Measurements from ENCODE around the gene SLC6A3. TPM values are rescaled to one million over a fixed set of nuclear protein-coding genes. Genes with fewer than 3 reads are reported as not detected.
"Not testable (repeated sequence)": the region's sequence is repeated elsewhere in the genome, so short reads cannot be mapped to it uniquely, and the experiment has no call there.

Gene SLC6A3
- total RNA-seq, 4 donors from 2014 or later: 0.16 TPM; not detected in 3

GRCh38 chr5:1460054-1460682, 14.9 kb upstream of the SLC6A3 start:
- Histone ChIP-seq H3K36me3 (peaks cover 28% of the 10 kb centered on the region), H3K27me3 (no peaks in the 10 kb centered on the region), H3K4me1 (no peaks in the 10 kb centered on the region), H3K27ac (no peak overlapping the region), H3K9me3 (peaks cover 13% of the 10 kb centered on the region), H3K4me3 (no peak overlapping the region)
- no peak for DNase-seq (ENCODE audit: low spot score in 2 of 2)
- TF ChIP-seq CTCF (IDR thresholded peaks at IDR 0.05): no peak
- no peak for TF ChIP-seq EP300 (IDR thresholded peaks at IDR 0.05)
- no peak for TF ChIP-seq POLR2AphosphoS5 (IDR thresholded peaks at IDR 0.05)
- TF ChIP-seq POLR2A (IDR thresholded peaks at IDR 0.05): no peak
- 77% methylated on average over 15 of the region's 16 CpGs for WGBS

GRCh38 chr5:1459435-1459834, 14.2 kb upstream of the SLC6A3 start:
- Histone ChIP-seq H3K9me3 (peaks cover 17% of the 10 kb centered on the region), H3K36me3 (peaks cover 28% of the 10 kb centered on the region)
- not testable (repeated sequence) for H3K27me3 ChIP-seq; H3K4me3 ChIP-seq; H3K27ac ChIP-seq; H3K4me1 ChIP-seq; DNase-seq (ENCODE audit: low spot score in 2 of 2)
- 95% methylated on average over 2 of the region's 2 CpGs for WGBS

- not testable (repeated sequence) for H3K4me1 ChIP-seq; H3K27me3 ChIP-seq; H3K36me3 ChIP-seq; DNase-seq (ENCODE audit: low spot score in 2 of 2); H3K4me3 ChIP-seq; H3K27ac ChIP-seq
- peaks cover 24% of the 10 kb centered on the region for H3K9me3 ChIP-seq
- 79% methylated on average over 9 of the region's 20 CpGs for WGBS
Observed at GRCh38 chr5:1456110-1456881, 11.1 kb upstream of the SLC6A3 start.

- Histone ChIP-seq H3K4me3 (no peak overlapping the region), H3K27me3 (no peaks in the 10 kb centered on the region), H3K27ac (no peak overlapping the region), H3K4me1 (no peaks in the 10 kb centered on the region), H3K36me3 (no peaks in the 10 kb centered on the region), H3K9me3 (peaks cover 24% of the 10 kb centered on the region)
- 81% methylated on average over 2 of the region's 2 CpGs for WGBS
- no peak for TF ChIP-seq CTCF (IDR thresholded peaks at IDR 0.05)
- TF ChIP-seq POLR2A (IDR thresholded peaks at IDR 0.05): no peak
- no peak for TF ChIP-seq EP300 (IDR thresholded peaks at IDR 0.05)
- TF ChIP-seq POLR2AphosphoS5 (IDR thresholded peaks at IDR 0.05): no peak
- DNase-seq (ENCODE audit: low spot score in 2 of 2): no peak
Observed at GRCh38 chr5:1453613-1454012, 8.4 kb upstream of the SLC6A3 start.

- H3K9me3 ChIP-seq: peaks cover 5% of the 10 kb centered on the region
- H3K27me3 ChIP-seq: peaks cover 39% of the 10 kb centered on the region
- no peak for TF ChIP-seq EP300 (IDR thresholded peaks at IDR 0.05)
- TF ChIP-seq CTCF (IDR thresholded peaks at IDR 0.05): no peak
- H3K36me3 ChIP-seq: no peaks in the 10 kb centered on the region
- no peak overlapping the region for H3K27ac ChIP-seq
- peak in 1 of 2 donors; percentile 62 for DNase-seq (ENCODE audit: low spot score in 2 of 2)
- no peak overlapping the region for H3K4me3 ChIP-seq
- 93% methylated on average over 12 of the region's 12 CpGs for WGBS
- H3K4me1 ChIP-seq: peaks cover 19% of the 10 kb centered on the region
Observed at GRCh38 chr5:1449081-1449630, 3.9 kb upstream of the SLC6A3 start.

- H3K9me3 ChIP-seq: peaks cover 4% of the 10 kb centered on the region
- H3K4me3 ChIP-seq: no peak overlapping the region
- no peaks in the 10 kb centered on the region for H3K36me3 ChIP-seq
- DNase-seq (ENCODE audit: low spot score in 2 of 2): peak in 1 of 2 donors; percentile 72
- TF ChIP-seq POLR2A (IDR thresholded peaks at IDR 0.05) (no peak), CTCF (IDR thresholded peaks at IDR 0.05) (no peak), POLR2AphosphoS5 (IDR thresholded peaks at IDR 0.05) (no peak), EP300 (IDR thresholded peaks at IDR 0.05) (no peak)
- H3K4me1 ChIP-seq: peaks cover 19% of the 10 kb centered on the region
- peaks cover 45% of the 10 kb centered on the region for H3K27me3 ChIP-seq
- WGBS: 67% methylated on average over 5 of the region's 5 CpGs
- H3K27ac ChIP-seq: no peak overlapping the region
Observed at GRCh38 chr5:1448511-1449011, 3.3 kb upstream of the SLC6A3 start.

Data from suprapubic skin (tissue), 4 donors.